WTC11 (cell line): ENCODE measurements around the gene ADAM12. TPM values are rescaled to one million over a fixed set of nuclear protein-coding genes. Genes with fewer than 3 reads are reported as not detected.

ENCODE experiments used
- ATAC-seq: fragments of 200-7000 bp; cut with Tn5 transposase; 2 replicates; pipeline ENCODE4 v1.10.0; 2021; ENCODE audit warnings: mild to moderate bottlenecking, moderate library complexity
- CTCF ChIA-PET: fragments of 300-600 bp; sonication (Branson Sonifier 250); formaldehyde crosslinking; loops from one replicate; lab custom pipeline; 2021; ENCODE audit warnings: antibody characterized with exemption; lab: Charles Lee
- POLR2A ChIA-PET: fragments of 350-600 bp; sonication (Branson Sonifier 250); formaldehyde crosslinking; loops from one replicate; lab custom pipeline; 2021; ENCODE audit warnings: antibody characterized with exemption; lab: Charles Lee
- DNase-seq: peaks from one replicate; pipeline ENCODE4 v3.0.0; 2021; ENCODE audit warnings: low spot score
- H3K27ac Mint-ChIP-seq: 2 replicates; pipeline ENCODE4 v1.8.0; 2021; ENCODE audit warnings: mixed read lengths
- H3K27me3 Mint-ChIP-seq: 2 replicates; pipeline ENCODE4 v1.8.0; 2021; ENCODE audit warnings: low read depth, mild to moderate bottlenecking, moderate library complexity, mixed read lengths
- H3K36me3 Mint-ChIP-seq: 2 replicates; pipeline ENCODE4 v1.8.0; 2021; ENCODE audit warnings: mixed read lengths
- H3K4me1 Mint-ChIP-seq: 2 replicates; pipeline ENCODE4 v1.8.0; 2022; ENCODE audit warnings: mixed read lengths
- H3K4me3 Mint-ChIP-seq: 2 replicates; pipeline ENCODE4 v1.8.0; 2021; ENCODE audit warnings: mild to moderate bottlenecking, moderate library complexity, mixed read lengths
- H3K9me3 Mint-ChIP-seq: 2 replicates; pipeline ENCODE4 v1.8.0; 2021; ENCODE audit warnings: mixed read lengths
- CREM ChIP-seq: sonication (generic); formaldehyde crosslinking; IDR thresholded peaks from 2 replicates; pipeline ENCODE4 v1.8.1; 2022; ENCODE audit warnings: mild to moderate bottlenecking, missing genetic modification reagents, moderate library complexity
- E2F4 ChIP-seq: sonication (generic); formaldehyde crosslinking; IDR thresholded peaks from 2 replicates; pipeline ENCODE4 v1.8.1; 2022; ENCODE audit warnings: low read depth, mild to moderate bottlenecking, moderate library complexity, missing genetic modification reagents, borderline replicate concordance
- EMX1 ChIP-seq: fragments of 250-450 bp; sonication (Bioruptor Pico); IDR thresholded peaks from 2 replicates; pipeline ENCODE4 v1.8.0; 2021; ENCODE audit warnings: mild to moderate bottlenecking
- ESRRA ChIP-seq: sonication (generic); formaldehyde crosslinking; IDR thresholded peaks from 2 replicates; pipeline ENCODE4 v1.8.1; 2022; ENCODE audit warnings: mild to moderate bottlenecking, missing genetic modification reagents, borderline replicate concordance
- ETV6 ChIP-seq: sonication (generic); formaldehyde crosslinking; IDR thresholded peaks from 2 replicates; pipeline ENCODE4 v1.8.1; 2022; ENCODE audit warnings: mild to moderate bottlenecking, missing genetic modification reagents
- FOXK1 ChIP-seq: sonication (generic); formaldehyde crosslinking; IDR thresholded peaks from 2 replicates; pipeline ENCODE4 v1.8.0; 2022; ENCODE audit warnings: mild to moderate bottlenecking, moderate library complexity, missing genetic modification reagents
- HMGA2 ChIP-seq: fragments of 250-450 bp; sonication (Bioruptor Pico); IDR thresholded peaks from 2 replicates; pipeline ENCODE4 v1.4.0; 2021; ENCODE audit warnings: mild to moderate bottlenecking, moderate library complexity
- HMGXB4 ChIP-seq: sonication (generic); formaldehyde crosslinking; IDR thresholded peaks from 2 replicates; pipeline ENCODE4 v1.8.1; 2023; ENCODE audit warnings: mild to moderate bottlenecking, moderate library complexity, missing genetic modification reagents
- JAZF1 ChIP-seq: fragments of 250-450 bp; sonication (Bioruptor Pico); IDR thresholded peaks from 2 replicates; pipeline ENCODE4 v1.9.0; 2021; ENCODE audit warnings: moderate library complexity, mild to moderate bottlenecking, inconsistent platforms
- KAT7 ChIP-seq: sonication (generic); formaldehyde crosslinking; IDR thresholded peaks from 2 replicates; pipeline ENCODE4 v1.8.1; 2023; ENCODE audit warnings: missing genetic modification reagents, mild to moderate bottlenecking, borderline replicate concordance
- PRRX2 ChIP-seq: fragments of 250-450 bp; sonication (Bioruptor Pico); IDR thresholded peaks from 2 replicates; pipeline ENCODE4 v1.8.0; 2021; ENCODE audit warnings: mild to moderate bottlenecking
- SP1 ChIP-seq: sonication (generic); formaldehyde crosslinking; conservative IDR thresholded peaks from 2 replicates; pipeline ENCODE4 v1.8.1; 2022; ENCODE audit warnings: missing genetic modification reagents
- ZBTB21 ChIP-seq: sonication (generic); formaldehyde crosslinking; IDR thresholded peaks from 2 replicates; pipeline ENCODE4 v1.8.1; 2023; ENCODE audit warnings: mild to moderate bottlenecking, missing genetic modification reagents, borderline replicate concordance
- ZNF317 ChIP-seq: sonication (generic); formaldehyde crosslinking; IDR thresholded peaks from 2 replicates; pipeline ENCODE4 v1.8.1; 2023; ENCODE audit warnings: low read depth, mild to moderate bottlenecking, moderate library complexity, missing genetic modification reagents, borderline replicate concordance
- ZNF396 ChIP-seq: fragments of 250-450 bp; sonication (Bioruptor Pico); IDR thresholded peaks from 2 replicates; pipeline ENCODE4 v1.8.0; 2021; ENCODE audit warnings: mild to moderate bottlenecking, moderate library complexity, borderline replicate concordance
- total RNA-seq: library from RNA; stranded (reverse); gene quantifications from 3 replicates; pipeline ENCODE4 v1.2.3, GENCODE V29; 2021
- TF ChIP-seq, protein P1 (sequence below): sonication (generic); formaldehyde crosslinking; IDR thresholded peaks from 2 replicates; pipeline ENCODE4 v1.8.1; 2023; ENCODE audit warnings: mild to moderate bottlenecking, missing genetic modification reagents, moderate library complexity
- TF ChIP-seq, protein P2 (sequence below): sonication (generic); formaldehyde crosslinking; IDR thresholded peaks from 2 replicates; pipeline ENCODE4 v1.8.0; 2023; ENCODE audit warnings: missing genetic modification reagents, mild to moderate bottlenecking, borderline replicate concordance
- TF ChIP-seq, protein P3 (sequence below): sonication (generic); formaldehyde crosslinking; IDR thresholded peaks from 2 replicates; pipeline ENCODE4 v1.8.1; 2022; ENCODE audit warnings: mild to moderate bottlenecking, moderate library complexity, missing genetic modification reagents
- TF ChIP-seq, protein P4 (sequence below): sonication (generic); formaldehyde crosslinking; IDR thresholded peaks from 2 replicates; pipeline ENCODE4 v1.8.1; 2022; ENCODE audit warnings: missing genetic modification reagents, borderline replicate concordance
- TF ChIP-seq, protein P5 (sequence below): fragments of 250-450 bp; sonication (Bioruptor Pico); IDR thresholded peaks from 2 replicates; pipeline ENCODE4 v1.8.0; 2021; ENCODE audit warnings: mild to moderate bottlenecking
- TF ChIP-seq, protein P6 (sequence below): sonication (generic); formaldehyde crosslinking; conservative IDR thresholded peaks from 2 replicates; pipeline ENCODE4 v1.8.1; 2022; ENCODE audit warnings: mild to moderate bottlenecking, missing genetic modification reagents

ADAM12 gene
- total RNA-seq, 1 experiment from 2014 or later: 0.22 TPM

GRCh38 chr10:126373972-126374371 is 14.3 kb downstream of the ADAM12 start:
- CTCF ChIA-PET: no interaction called here

DNA sequence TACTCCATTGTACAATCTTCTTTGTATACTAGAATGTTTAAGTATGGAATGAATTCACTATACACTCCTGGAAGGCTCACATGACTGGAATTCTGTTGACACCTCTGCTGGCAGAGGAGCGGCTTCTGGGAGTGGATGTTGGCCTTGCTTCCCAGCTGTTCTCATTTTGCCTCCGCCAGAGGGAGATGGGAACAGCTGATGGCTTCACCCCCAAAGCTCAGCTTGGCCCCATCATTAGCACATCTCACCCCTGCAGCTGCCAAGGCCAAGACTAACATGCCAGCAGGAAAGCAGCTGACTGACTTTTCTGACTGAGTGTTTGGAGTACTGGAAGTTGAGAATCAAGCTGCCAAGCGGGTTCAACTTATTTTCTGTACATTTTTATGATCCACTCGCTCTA is 15.1 kb downstream of the ADAM12 start:
- Mint-ChIP-seq H3K27ac (no peak overlapping the region), H3K27me3 (no peaks in the 10 kb centered on the region), H3K9me3 (peaks cover 39% of the 10 kb centered on the region), H3K36me3 (peaks cover 16% of the 10 kb centered on the region), H3K4me3 (no peak overlapping the region), H3K4me1 (peaks cover 3% of the 10 kb centered on the region; the same call in 1 of the 2 replicates)
- DNase-seq (no peak), ATAC-seq (no peak)
- ChIA-PET POLR2A (no interaction called here), CTCF (interaction anchor here (0.9 kb wide), 1 partner anchor 131 kb away, joined by 3 read pairs; no protein-coding TSS in a partner anchor)
- TF ChIP-seq ETV6 (CRISPR knock-in tag) (no peak), HMGA2 (CRISPR knock-in tag) (no peak), E2F4 (CRISPR knock-in tag) (no peak), JAZF1 (CRISPR knock-in tag) (no peak), HMGXB4 (CRISPR knock-in tag) (no peak), CREM (CRISPR knock-in tag) (no peak), ESRRA (CRISPR knock-in tag) (no peak), FOXK1 (no peak), ZNF396 (CRISPR knock-in tag) (no peak)
- TF ChIP-seq, protein P1, sequence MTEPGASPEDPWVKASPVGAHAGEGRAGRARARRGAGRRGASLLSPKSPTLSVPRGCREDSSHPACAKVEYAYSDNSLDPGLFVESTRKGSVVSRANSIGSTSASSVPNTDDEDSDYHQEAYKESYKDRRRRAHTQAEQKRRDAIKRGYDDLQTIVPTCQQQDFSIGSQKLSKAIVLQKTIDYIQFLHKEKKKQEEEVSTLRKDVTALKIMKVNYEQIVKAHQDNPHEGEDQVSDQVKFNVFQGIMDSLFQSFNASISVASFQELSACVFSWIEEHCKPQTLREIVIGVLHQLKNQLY (CRISPR knock-in tag): no peak
- TF ChIP-seq, protein P2, sequence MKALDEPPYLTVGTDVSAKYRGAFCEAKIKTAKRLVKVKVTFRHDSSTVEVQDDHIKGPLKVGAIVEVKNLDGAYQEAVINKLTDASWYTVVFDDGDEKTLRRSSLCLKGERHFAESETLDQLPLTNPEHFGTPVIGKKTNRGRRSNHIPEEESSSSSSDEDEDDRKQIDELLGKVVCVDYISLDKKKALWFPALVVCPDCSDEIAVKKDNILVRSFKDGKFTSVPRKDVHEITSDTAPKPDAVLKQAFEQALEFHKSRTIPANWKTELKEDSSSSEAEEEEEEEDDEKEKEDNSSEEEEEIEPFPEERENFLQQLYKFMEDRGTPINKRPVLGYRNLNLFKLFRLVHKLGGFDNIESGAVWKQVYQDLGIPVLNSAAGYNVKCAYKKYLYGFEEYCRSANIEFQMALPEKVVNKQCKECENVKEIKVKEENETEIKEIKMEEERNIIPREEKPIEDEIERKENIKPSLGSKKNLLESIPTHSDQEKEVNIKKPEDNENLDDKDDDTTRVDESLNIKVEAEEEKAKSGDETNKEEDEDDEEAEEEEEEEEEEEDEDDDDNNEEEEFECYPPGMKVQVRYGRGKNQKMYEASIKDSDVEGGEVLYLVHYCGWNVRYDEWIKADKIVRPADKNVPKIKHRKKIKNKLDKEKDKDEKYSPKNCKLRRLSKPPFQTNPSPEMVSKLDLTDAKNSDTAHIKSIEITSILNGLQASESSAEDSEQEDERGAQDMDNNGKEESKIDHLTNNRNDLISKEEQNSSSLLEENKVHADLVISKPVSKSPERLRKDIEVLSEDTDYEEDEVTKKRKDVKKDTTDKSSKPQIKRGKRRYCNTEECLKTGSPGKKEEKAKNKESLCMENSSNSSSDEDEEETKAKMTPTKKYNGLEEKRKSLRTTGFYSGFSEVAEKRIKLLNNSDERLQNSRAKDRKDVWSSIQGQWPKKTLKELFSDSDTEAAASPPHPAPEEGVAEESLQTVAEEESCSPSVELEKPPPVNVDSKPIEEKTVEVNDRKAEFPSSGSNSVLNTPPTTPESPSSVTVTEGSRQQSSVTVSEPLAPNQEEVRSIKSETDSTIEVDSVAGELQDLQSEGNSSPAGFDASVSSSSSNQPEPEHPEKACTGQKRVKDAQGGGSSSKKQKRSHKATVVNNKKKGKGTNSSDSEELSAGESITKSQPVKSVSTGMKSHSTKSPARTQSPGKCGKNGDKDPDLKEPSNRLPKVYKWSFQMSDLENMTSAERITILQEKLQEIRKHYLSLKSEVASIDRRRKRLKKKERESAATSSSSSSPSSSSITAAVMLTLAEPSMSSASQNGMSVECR: no peak
- TF ChIP-seq, protein P3, sequence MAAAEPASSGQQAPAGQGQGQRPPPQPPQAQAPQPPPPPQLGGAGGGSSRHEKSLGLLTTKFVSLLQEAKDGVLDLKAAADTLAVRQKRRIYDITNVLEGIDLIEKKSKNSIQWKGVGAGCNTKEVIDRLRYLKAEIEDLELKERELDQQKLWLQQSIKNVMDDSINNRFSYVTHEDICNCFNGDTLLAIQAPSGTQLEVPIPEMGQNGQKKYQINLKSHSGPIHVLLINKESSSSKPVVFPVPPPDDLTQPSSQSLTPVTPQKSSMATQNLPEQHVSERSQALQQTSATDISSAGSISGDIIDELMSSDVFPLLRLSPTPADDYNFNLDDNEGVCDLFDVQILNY: no peak
- TF ChIP-seq, protein P4, sequence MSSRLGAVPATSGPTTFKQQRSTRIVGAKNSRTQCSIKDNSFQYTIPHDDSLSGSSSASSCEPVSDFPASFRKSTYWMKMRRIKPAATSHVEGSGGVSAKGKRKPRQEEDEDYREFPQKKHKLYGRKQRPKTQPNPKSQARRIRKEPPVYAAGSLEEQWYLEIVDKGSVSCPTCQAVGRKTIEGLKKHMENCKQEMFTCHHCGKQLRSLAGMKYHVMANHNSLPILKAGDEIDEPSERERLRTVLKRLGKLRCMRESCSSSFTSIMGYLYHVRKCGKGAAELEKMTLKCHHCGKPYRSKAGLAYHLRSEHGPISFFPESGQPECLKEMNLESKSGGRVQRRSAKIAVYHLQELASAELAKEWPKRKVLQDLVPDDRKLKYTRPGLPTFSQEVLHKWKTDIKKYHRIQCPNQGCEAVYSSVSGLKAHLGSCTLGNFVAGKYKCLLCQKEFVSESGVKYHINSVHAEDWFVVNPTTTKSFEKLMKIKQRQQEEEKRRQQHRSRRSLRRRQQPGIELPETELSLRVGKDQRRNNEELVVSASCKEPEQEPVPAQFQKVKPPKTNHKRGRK (CRISPR knock-in tag): no peak

More at GRCh38 chr10:126373972-126374371, 14.3 kb downstream of the ADAM12 start:
- DNase-seq (no peak), ATAC-seq (no peak)
- TF ChIP-seq, protein P5, sequence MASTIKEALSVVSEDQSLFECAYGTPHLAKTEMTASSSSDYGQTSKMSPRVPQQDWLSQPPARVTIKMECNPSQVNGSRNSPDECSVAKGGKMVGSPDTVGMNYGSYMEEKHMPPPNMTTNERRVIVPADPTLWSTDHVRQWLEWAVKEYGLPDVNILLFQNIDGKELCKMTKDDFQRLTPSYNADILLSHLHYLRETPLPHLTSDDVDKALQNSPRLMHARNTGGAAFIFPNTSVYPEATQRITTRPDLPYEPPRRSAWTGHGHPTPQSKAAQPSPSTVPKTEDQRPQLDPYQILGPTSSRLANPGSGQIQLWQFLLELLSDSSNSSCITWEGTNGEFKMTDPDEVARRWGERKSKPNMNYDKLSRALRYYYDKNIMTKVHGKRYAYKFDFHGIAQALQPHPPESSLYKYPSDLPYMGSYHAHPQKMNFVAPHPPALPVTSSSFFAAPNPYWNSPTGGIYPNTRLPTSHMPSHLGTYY: no peak
- TF ChIP-seq ETV6 (CRISPR knock-in tag) (no peak), FOXK1 (no peak), KAT7 (no peak), ZNF317 (CRISPR knock-in tag) (no peak), JAZF1 (CRISPR knock-in tag) (no peak), PRRX2 (CRISPR knock-in tag) (no peak), SP1 (CRISPR knock-in tag) (no peak), EMX1 (no peak), ZBTB21 (CRISPR knock-in tag) (no peak)
- TF ChIP-seq, protein P4 (CRISPR knock-in tag): no peak
- TF ChIP-seq, protein P6, sequence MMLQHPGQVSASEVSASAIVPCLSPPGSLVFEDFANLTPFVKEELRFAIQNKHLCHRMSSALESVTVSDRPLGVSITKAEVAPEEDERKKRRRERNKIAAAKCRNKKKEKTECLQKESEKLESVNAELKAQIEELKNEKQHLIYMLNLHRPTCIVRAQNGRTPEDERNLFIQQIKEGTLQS: no peak
- Mint-ChIP-seq H3K9me3 (peaks cover 46% of the 10 kb centered on the region), H3K4me3 (no peak overlapping the region), H3K36me3 (peaks cover 16% of the 10 kb centered on the region), H3K27me3 (no peaks in the 10 kb centered on the region), H3K27ac (no peak overlapping the region), H3K4me1 (peaks cover 3% of the 10 kb centered on the region; the same call in 1 of the 2 replicates)
- POLR2A ChIA-PET: interaction anchor here (0.6 kb wide), 1 partner anchor 156 kb away, joined by 14 read pairs; no protein-coding TSS in a partner anchor
